ENCODE results near the gene DCAF4. TPM values are rescaled to one million over a fixed set of nuclear protein-coding genes. Genes with fewer than 3 reads are reported as not detected.

The DCAF4 gene
- total and polyA plus RNA-seq, 3 donors from 2014 or later: 19.2 to 38.0 (median 35.6) TPM

GRCh38 chr14:72898448-72898847 is 27.8 kb upstream of the DCAF4 start:
- H3K36me3 ChIP-seq (ENCODE audit: low read depth, missing control alignments): no peaks in the 10 kb centered on the region
- H3K27me3 ChIP-seq: no peaks in the 10 kb centered on the region
- DNase-seq: no peak
- TF ChIP-seq CTCF (IDR thresholded peaks at IDR 0.05): no peak
- no peak for TF ChIP-seq POLR2A (IDR thresholded peaks at IDR 0.05)
- peaks cover 3% of the 10 kb centered on the region for H3K4me1 ChIP-seq
- 62 to 70% methylated on average over 3 of the region's 3 CpGs for WGBS, 2 donors
- intact Hi-C loops (cut with DNase I; ENCODE audit: low total_unique reads): no loop called here
- H3K9me3 ChIP-seq: no peaks in the 10 kb centered on the region
- H3K4me3 ChIP-seq: no peak overlapping the region
- no peak overlapping the region for H3K27ac ChIP-seq

DNA sequence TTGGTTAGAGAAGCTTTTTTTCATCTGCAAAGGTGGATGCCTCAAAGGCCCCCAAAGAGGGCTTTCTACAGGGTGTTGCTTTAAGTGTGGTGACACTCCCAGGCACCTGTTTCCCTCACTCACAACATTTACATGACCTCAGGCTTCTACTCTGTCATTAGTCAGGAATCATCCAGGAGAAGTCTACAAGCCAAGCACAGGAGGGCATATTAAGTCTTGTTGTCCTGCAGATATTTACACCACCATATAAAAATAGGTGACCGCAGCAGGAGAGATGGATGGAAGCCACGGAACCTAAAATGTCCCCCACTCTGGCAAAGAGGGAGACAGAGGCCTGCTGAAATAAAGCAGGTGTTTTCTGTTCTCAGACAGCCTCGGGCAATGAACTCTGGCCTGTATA is 24.9 kb upstream of the DCAF4 start:
- H3K36me3 ChIP-seq (ENCODE audit: low read depth, missing control alignments): no peaks in the 10 kb centered on the region
- DNase-seq: no peak
- H3K27me3 ChIP-seq: no peaks in the 10 kb centered on the region
- TF ChIP-seq CTCF (IDR thresholded peaks at IDR 0.05) (no peak), POLR2A (IDR thresholded peaks at IDR 0.05) (no peak)
- intact Hi-C loops (cut with DNase I; ENCODE audit: low total_unique reads): no loop called here
- no peaks in the 10 kb centered on the region for H3K9me3 ChIP-seq
- 90 to 91% methylated on average over 3 of the region's 3 CpGs for WGBS, 2 donors
- no peak overlapping the region for H3K27ac ChIP-seq
- no peaks in the 10 kb centered on the region for H3K4me1 ChIP-seq
- H3K4me3 ChIP-seq: no peak overlapping the region

- H3K27ac ChIP-seq: no peak overlapping the region
- 94% methylated on average over 5 of the region's 5 CpGs for WGBS, 2 donors
- no peak overlapping the region for H3K4me3 ChIP-seq
- peaks cover 5% of the 10 kb centered on the region for H3K4me1 ChIP-seq
- no peak for DNase-seq
- H3K36me3 ChIP-seq (ENCODE audit: low read depth, missing control alignments): no peaks in the 10 kb centered on the region
- no peaks in the 10 kb centered on the region for H3K27me3 ChIP-seq
- intact Hi-C loops (cut with DNase I; ENCODE audit: low total_unique reads): no loop called here
- TF ChIP-seq CTCF (IDR thresholded peaks at IDR 0.05) (no peak), POLR2A (IDR thresholded peaks at IDR 0.05) (no peak)
- H3K9me3 ChIP-seq: no peaks in the 10 kb centered on the region
These were observed 23.3 kb upstream of the DCAF4 start for GRCh38 chr14:72902801-72903530.

DNA sequence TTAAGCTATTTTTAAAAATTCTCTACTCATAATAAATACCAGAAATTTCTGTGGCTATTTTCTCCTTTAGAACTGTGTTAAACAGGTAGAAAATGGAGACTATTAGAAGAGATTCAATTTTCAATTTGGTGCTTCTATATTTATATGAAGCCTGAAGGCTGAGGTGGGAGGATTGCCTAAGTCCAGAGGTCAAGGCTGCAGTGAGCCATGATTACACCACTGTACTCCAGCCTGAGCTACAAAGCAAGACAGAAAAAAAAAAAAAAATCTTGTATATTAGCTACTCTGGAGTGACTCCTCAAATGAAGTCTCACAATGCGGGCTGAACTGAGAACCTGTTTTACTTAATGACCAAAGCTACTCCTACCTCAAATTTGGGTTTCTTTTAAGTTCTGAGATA is 22.5 kb upstream of the DCAF4 start:
- intact Hi-C loops (cut with DNase I; ENCODE audit: low total_unique reads): no loop called here
- Histone ChIP-seq H3K4me3 (no peak overlapping the region), H3K4me1 (peaks cover 5% of the 10 kb centered on the region), H3K9me3 (no peaks in the 10 kb centered on the region), H3K27ac (no peak overlapping the region), H3K36me3 (ENCODE audit: low read depth, missing control alignments) (no peaks in the 10 kb centered on the region), H3K27me3 (no peaks in the 10 kb centered on the region)
- DNase-seq: no peak
- WGBS, 2 donors: 33 to 84% methylated on average over 1 of the region's 1 CpG
- TF ChIP-seq CTCF (IDR thresholded peaks at IDR 0.05): no peak
- TF ChIP-seq POLR2A (IDR thresholded peaks at IDR 0.05): no peak

DNA sequence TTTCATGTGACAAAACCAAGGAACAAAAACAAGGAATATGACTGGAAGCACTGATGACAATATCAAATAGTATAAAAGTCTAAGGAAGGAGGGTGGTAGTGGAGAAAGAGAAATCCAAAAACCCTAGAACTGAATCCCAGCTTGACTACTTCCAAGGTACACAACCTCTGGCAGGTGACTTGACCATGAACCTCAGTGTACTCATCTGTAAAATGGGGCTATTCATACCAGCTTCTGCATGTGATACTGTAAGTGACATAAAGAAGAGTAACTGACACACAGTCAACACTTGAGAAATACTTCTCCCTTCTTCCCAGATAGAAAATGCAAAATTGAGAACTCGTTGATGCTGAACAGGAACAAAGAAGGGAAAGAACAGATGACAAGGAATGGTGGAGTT is 22.0 kb upstream of the DCAF4 start:
- Histone ChIP-seq H3K27me3 (no peaks in the 10 kb centered on the region), H3K9me3 (no peaks in the 10 kb centered on the region), H3K27ac (no peak overlapping the region), H3K4me1 (peaks cover 5% of the 10 kb centered on the region), H3K4me3 (no peak overlapping the region), H3K36me3 (ENCODE audit: low read depth, missing control alignments) (no peaks in the 10 kb centered on the region)
- intact Hi-C loops (cut with DNase I; ENCODE audit: low total_unique reads): no loop called here
- TF ChIP-seq POLR2A (IDR thresholded peaks at IDR 0.05) (no peak), CTCF (IDR thresholded peaks at IDR 0.05) (no peak)
- DNase-seq: no peak
- 19 to 50% methylated on average over 1 of the region's 1 CpG for WGBS, 2 donors

Measured in testis (tissue), 3 donors.